GM12878 (cell line): ENCODE data around the gene NCAPH2. TPM values are rescaled to one million over a fixed set of nuclear protein-coding genes. Genes with fewer than 3 reads are reported as not detected.

Experiments used
- ATAC-seq: fragments of 200-7000 bp; cut with Tn5 transposase; 3 replicates; pipeline ENCODE4 v1.9.1; 2020; ENCODE audit warnings: mild to moderate bottlenecking, moderate library complexity
- BruUV-seq: library from RNA; stranded (reverse); fragments of 400-500 nt; replicated peaks from 2 replicates; lab custom pipeline; 2021; lab: Mats Ljungman, UMichigan
- CTCF ChIA-PET: fragments of 300-600 bp; sonication (Branson Sonifier 250); formaldehyde crosslinking; extraction: SDS; loops from one replicate; lab custom pipeline; 2021; ENCODE audit warnings: inconsistent platforms; lab: Yijun Ruan, JAX
- POLR2A ChIA-PET: fragments of 350-600 bp; formaldehyde crosslinking; extraction: SDS; loops from one replicate; lab custom pipeline; 2021; ENCODE audit warnings: inconsistent platforms; lab: Charles Lee
- RAD21 ChIA-PET: fragments of 300-600 bp; sonication (Branson Sonifier 250); formaldehyde crosslinking; loops from one replicate; lab custom pipeline; 2023; ENCODE audit warnings: antibody characterized with exemption; ENCODE audit not compliant: unreplicated experiment; lab: Charles Lee
- SMC1A ChIA-PET: fragments of 300-600 bp; sonication (Branson Sonifier 250); formaldehyde crosslinking; loops from one replicate; lab custom pipeline; 2023; ENCODE audit not compliant: unreplicated experiment, uncharacterized antibody; lab: Charles Lee
- DNase-seq: peaks from one replicate; pipeline ENCODE4 v3.0.0-alpha.2; 2011; ENCODE audit warnings: low read depth, low spot score
- FAIRE-seq: peaks from 3 replicates; lab custom pipeline; 2011; peaks lifted over from hg19 to GRCh38; lab: Jason Lieb, UNC
- H2AFZ ChIP-seq: 2 replicates; pipeline ENCODE4 v1.6.0; 2011; ENCODE audit warnings: low read depth, low read length, control low read depth; ENCODE audit not compliant: control insufficient read depth
- H3K27ac ChIP-seq: 2 replicates; pipeline ENCODE4 v1.5.1; 2011; ENCODE audit warnings: control low read depth; ENCODE audit not compliant: control insufficient read depth, insufficient read depth
- H3K27me3 ChIP-seq, 2 experiments: replicated peaks in 1 of 2; 2 replicates each; pipeline versions ENCODE4 v1.6.0 to v1.6.1; 2011; ENCODE audit warnings: low read length in 1 of 2; ENCODE audit not compliant: control insufficient read depth in 2 of 2, insufficient read depth in 2 of 2
- H3K36me3 ChIP-seq, 2 experiments: 2 replicates each; pipeline ENCODE4 v1.5.1; 2011; ENCODE audit warnings: low read length in 1 of 2; ENCODE audit not compliant: control insufficient read depth in 2 of 2, insufficient read depth in 2 of 2
- H3K4me1 ChIP-seq: 2 replicates; pipeline ENCODE4 v1.6.1; 2011; ENCODE audit warnings: mild to moderate bottlenecking, low read length, moderate library complexity, mixed read lengths; ENCODE audit not compliant: control insufficient read depth, insufficient read depth
- H3K4me2 ChIP-seq: 2 replicates; pipeline ENCODE4 v1.6.0; 2011; ENCODE audit warnings: control low read depth; ENCODE audit not compliant: control insufficient read depth, insufficient read depth
- H3K4me3 ChIP-seq: fragments of 200-600 bp; sonication (generic); 2 replicates; pipeline ENCODE4 v1.5.1; 2016
- H3K79me2 ChIP-seq: 2 replicates; pipeline ENCODE4 v1.6.0; 2011; ENCODE audit warnings: low read length; ENCODE audit not compliant: control insufficient read depth, insufficient read depth
- H3K9ac ChIP-seq: 2 replicates; pipeline ENCODE4 v1.8.0; 2011; ENCODE audit warnings: low read length, control low read depth, mixed read lengths; ENCODE audit not compliant: control insufficient read depth, insufficient read depth
- H3K9me3 ChIP-seq: replicated peaks from 3 replicates; pipeline ENCODE4 v1.5.1; 2011; ENCODE audit warnings: mild to moderate bottlenecking, low read length; ENCODE audit not compliant: control insufficient read depth, insufficient read depth
- H4K20me1 ChIP-seq: 2 replicates; pipeline ENCODE4 v1.6.0; 2011; ENCODE audit not compliant: control insufficient read depth, insufficient read depth
- BMI1 ChIP-seq: fragments of 450-650 bp; IDR thresholded peaks from 2 replicates; pipeline ENCODE4 v1.6.1; 2016; ENCODE audit warnings: mild to moderate bottlenecking, moderate library complexity, borderline replicate concordance
- ESRRA ChIP-seq: IDR thresholded peaks from 2 replicates; pipeline ENCODE4 v1.6.1; 2012; ENCODE audit warnings: mild to moderate bottlenecking, low read length, improper control_type of control experiment
- HCFC1 ChIP-seq: fragments of 150-350 bp; IDR thresholded peaks from 2 replicates; pipeline ENCODE4 v1.6.1; 2014; ENCODE audit warnings: low read length
- MYC ChIP-seq: IDR thresholded peaks from 2 replicates; pipeline ENCODE4 v1.6.1; 2011; ENCODE audit warnings: mild to moderate bottlenecking, low read length, moderate library complexity, inconsistent platforms; ENCODE audit not compliant: insufficient read depth, insufficient replicate concordance, insufficient read length, severe bottlenecking
- NBN ChIP-seq: fragments of 450-650 bp; IDR thresholded peaks from 2 replicates; pipeline ENCODE4 v1.6.1; 2016
- NFYB ChIP-seq: IDR thresholded peaks from 2 replicates; pipeline ENCODE4 v1.6.1; 2011; ENCODE audit warnings: low read depth, mild to moderate bottlenecking, low read length, improper control_type of control experiment, moderate library complexity; ENCODE audit not compliant: insufficient read depth
- SMAD5 ChIP-seq: IDR thresholded peaks from 2 replicates; pipeline ENCODE4 v1.6.1; 2016; ENCODE audit warnings: antibody characterized with exemption, low read depth
- TCF7 ChIP-seq: IDR thresholded peaks from 2 replicates; pipeline ENCODE4 v1.6.1; 2014; ENCODE audit warnings: antibody characterized with exemption, borderline replicate concordance
- USF2 ChIP-seq: IDR thresholded peaks from 2 replicates; pipeline ENCODE4 v1.6.1; 2011; ENCODE audit warnings: low read depth, low read length, improper control_type of control experiment, borderline replicate concordance
- ZNF217 ChIP-seq: fragments of 450-650 bp; IDR thresholded peaks from 2 replicates; pipeline ENCODE4 v1.6.1; 2017; ENCODE audit warnings: antibody characterized with exemption, mild to moderate bottlenecking
- WGBS: methylation state at CpG from one replicate; pipeline ENCODE4 v1.1.6; 2016; ENCODE audit warnings: low lambda C conversion rate; ENCODE audit not compliant: insufficient replicate concordance, insufficient coverage; ENCODE audit errors: missing lambda C conversion rate; 5-methylcytosine and 5-hydroxymethylcytosine counted together
- in situ Hi-C: fragments of 300-500 bp; cut with MboI; formaldehyde crosslinking; loops from 9 replicates; pipeline ENCODE4 v1.14.3; 2018; ENCODE audit warnings: mixed read lengths
- intact Hi-C: fragments of 100-400 bp; cut with micrococcal nuclease; formaldehyde crosslinking; loops from one replicate; pipeline ENCODE4 v1.14.2; 2022; ENCODE audit not compliant: unreplicated experiment
- polyA plus RNA-seq, 11 experiments: library from polyadenylated mRNA; depleted of rRNA in 4 of 11; unstranded in 6 of 11; stranded (reverse) in 5 of 11; fragments of >200 nt; fragmentation: Nextera tagmentation in 4 of 11; fragmentation: Illumina TruSeq in 1 of 11; extraction: Ambion mirVana in 4 of 11; extraction: Trizol in 1 of 11; gene quantifications; 1 replicate in 1 of 11; 2 replicates in 10 of 11; pipeline versions ENCODE4 v1.2.1 to v1.2.3, GENCODE V29; 2011 to 2016; ENCODE audit warnings: inconsistent platforms in 2 of 11, missing spikeins in 2 of 11, low read depth in 1 of 11
- total RNA-seq, 4 experiments: library from RNA; depleted of rRNA in 3 of 4; stranded (reverse); fragments of >200 nt in 3 of 4; fragmentation: Illumina TruSeq in 1 of 4; extraction: Trizol in 1 of 4; gene quantifications; 2 replicates each; pipeline versions ENCODE4 v1.2.1 to v1.2.3, GENCODE V29; 2013 to 2021

The NCAPH2 gene
- total and polyA plus RNA-seq, 10 of the 15 experiments (the other 5 are each of a cell fraction or from before 2014, with no cell fraction given), result 5.0 to 110 (median 59.9) TPM

GRCh38 chr22:50507421-50507990, 518 bp upstream of the NCAPH2 start, which contains the start of gene LMF2 (continued):
- no peak for TF ChIP-seq BMI1
- no peak for TF ChIP-seq ESRRA
- no peak for TF ChIP-seq TCF7
- TF ChIP-seq NBN, result peak; percentile 60; the same call in 1 of the 2 replicates
- no peak for TF ChIP-seq ZNF217
- TF ChIP-seq USF2, result no peak

GRCh38 chr22:50508897-50509296, 873 bp downstream of the NCAPH2 start:
- CTCF ChIA-PET, result interaction anchor here (0.7 to 3.6 kb wide), 8 partner anchors 11 to 112 kb away, joined by 3 to 38 read pairs (median 10); partner anchors contain the start of genes SCO2 and SYCE3
- WGBS, result 0% methylated on average over 3 of the region's 3 CpGs
- H3K36me3 ChIP-seq, result peaks cover 4 to 6% of the 10 kb centered on the region in 2 experiments; a peak in 3 of 4 replicates
- DNase-seq (no peak), ATAC-seq (peak; percentile 3), FAIRE-seq (peak; percentile 47)
- peak overlapping the region; percentile 85 for H3K4me3 ChIP-seq
- no peaks in the 10 kb centered on the region for H4K20me1 ChIP-seq
- peaks cover 9% of the 10 kb centered on the region for H3K4me1 ChIP-seq
- no peaks in the 10 kb centered on the region for H3K27me3 ChIP-seq
- H3K4me2 ChIP-seq, result peak overlapping the region; percentile 64
- peak overlapping the region; percentile 90 for H3K27ac ChIP-seq
- RAD21 ChIA-PET, result interaction anchor here (1.2 to 3.1 kb wide), 4 partner anchors 15 to 257 kb away, joined by 3 to 64 read pairs (median 9); partner anchors contain the start of genes HDAC10, SCO2 and TYMP
- peaks cover 50% of the 10 kb centered on the region for H3K79me2 ChIP-seq
- H3K9me3 ChIP-seq, result no peaks in the 10 kb centered on the region
- POLR2A ChIA-PET, result interaction anchor here (0.6 to 7.2 kb wide), 8 partner anchors 16 to 258 kb away, joined by 3 to 84 read pairs (median 6); partner anchors contain the start of genes HDAC10, SCO2 and SYCE3
- intact Hi-C loops (no loop called here), in situ Hi-C loops (no loop called here)
- SMC1A ChIA-PET, result interaction anchor here (0.8 to 2.8 kb wide), 7 partner anchors 14 to 112 kb away, joined by 3 to 18 read pairs (median 5); partner anchors contain the start of gene SCO2
- H3K9ac ChIP-seq, result peak overlapping the region; percentile 70
- TF ChIP-seq MYC (no peak), NFYB (no peak), HCFC1 (no peak), SMAD5 (no peak), TCF7 (no peak)
- no peak overlapping the region for H2AFZ ChIP-seq
- TSS peak; percentile 83 for BruUV-seq
